K562 (cell line): ENCODE measurements around the gene CNRIP1. TPM values are rescaled to one million over a fixed set of nuclear protein-coding genes. Genes with fewer than 3 reads are reported as not detected.

Source experiments
- ATAC-seq: fragments of 200-7000 bp; cut with Tn5 transposase; 3 replicates; pipeline ENCODE4 v1.9.1; 2020; ENCODE audit warnings: moderate library complexity
- BruUV-seq: library from RNA; stranded (reverse); fragments of 400-500 nt; replicated peaks from 2 replicates; lab custom pipeline; 2021; lab: Mats Ljungman, UMichigan
- CTCF ChIA-PET: fragments of 300-600 bp; formaldehyde crosslinking; extraction: SDS; loops from one replicate; lab custom pipeline; 2021; ENCODE audit warnings: low intra/inter-chr PET ratio; lab: Yijun Ruan, JAX
- POLR2A ChIA-PET: fragments of 300-600, 350-650 bp; sonication (Branson Sonifier 250); formaldehyde crosslinking; extraction: SDS; loops from one replicate; lab custom pipeline; 2021; ENCODE audit warnings: antibody characterized with exemption, inconsistent platforms; lab: Yijun Ruan, JAX
- DNase-seq, 4 experiments: peaks; one replicate each; pipeline versions ENCODE4 v3.0.0 to v3.0.0-alpha.2; 2011 to 2018; ENCODE audit warnings: low spot score in 3 of 4, mixed read lengths in 3 of 4; ENCODE audit errors: extremely low read depth in 1 of 4
- FAIRE-seq: peaks from 2 replicates; lab custom pipeline; 2011; peaks lifted over from hg19 to GRCh38; lab: Jason Lieb, UNC
- H2AFZ ChIP-seq: 2 replicates; pipeline ENCODE4 v1.6.0; 2011; ENCODE audit warnings: low read depth, low read length, control low read depth, inconsistent platforms
- H3K27ac ChIP-seq: fragments of 200-600 bp; 3 replicates; pipeline ENCODE4 v1.8.0; 2011; ENCODE audit warnings: low read depth, mild to moderate bottlenecking, control low read depth, inconsistent platforms, low read length, moderate library complexity, mixed read lengths; ENCODE audit errors: extremely low read depth
- H3K27me3 ChIP-seq, 2 experiments: fragments of 300-600 bp in 1 of 2; 2 replicates in 1 of 2; 3 replicates in 1 of 2; pipeline versions ENCODE4 v1.6.0 to v1.8.0; 2011; ENCODE audit warnings: inconsistent platforms in 2 of 2, low read length in 2 of 2, mild to moderate bottlenecking in 1 of 2, mixed read lengths in 1 of 2, moderate library complexity in 1 of 2; ENCODE audit not compliant: control insufficient read depth in 2 of 2, insufficient read depth in 2 of 2
- H3K36me3 ChIP-seq: fragments of 300-600 bp; 3 replicates; pipeline ENCODE4 v1.8.0; 2011; ENCODE audit warnings: mild to moderate bottlenecking, low read length, inconsistent platforms; ENCODE audit not compliant: control insufficient read depth, insufficient read depth
- H3K4me1 ChIP-seq, 2 experiments: fragments of 200-600 bp in 1 of 2; replicated peaks in 1 of 2; 2 replicates in 1 of 2; 3 replicates in 1 of 2; pipeline versions ENCODE4 v1.5.1 to v1.8.0; 2011; ENCODE audit warnings: inconsistent platforms in 2 of 2, low read length in 2 of 2, mild to moderate bottlenecking in 1 of 2, mixed read lengths in 1 of 2, moderate library complexity in 1 of 2; ENCODE audit not compliant: control insufficient read depth in 2 of 2, insufficient read depth in 2 of 2
- H3K4me2 ChIP-seq: 2 replicates; pipeline ENCODE4 v1.6.1; 2011; ENCODE audit warnings: low read length, control low read depth, inconsistent platforms, mixed read lengths; ENCODE audit not compliant: insufficient read depth
- H3K4me3 ChIP-seq: fragments of 200-600 bp; sonication (generic), shearing (Covaris generic); 2 replicates; pipeline ENCODE4 v1.5.1; 2016; ENCODE audit warnings: control low read depth, inconsistent platforms
- H3K79me2 ChIP-seq: fragments of 200-600 bp; 3 replicates; pipeline ENCODE4 v1.8.0; 2011; ENCODE audit warnings: low read length, inconsistent platforms; ENCODE audit not compliant: control insufficient read depth, insufficient read depth
- H3K9ac ChIP-seq, 2 experiments: 2 replicates each; pipeline versions ENCODE4 v1.6.0 to v1.6.1; 2011; ENCODE audit warnings: low read depth in 2 of 2, low read length in 2 of 2, control low read depth in 1 of 2, inconsistent platforms in 1 of 2, mild to moderate bottlenecking in 1 of 2, mixed read lengths in 1 of 2; ENCODE audit not compliant: insufficient read depth in 1 of 2
- H3K9me1 ChIP-seq: one replicate; pipeline ENCODE4 v1.6.0; 2011; ENCODE audit warnings: inconsistent platforms, mild to moderate bottlenecking, low read length, moderate library complexity; ENCODE audit not compliant: control insufficient read depth, insufficient read depth
- H3K9me3 ChIP-seq: replicated peaks from 2 replicates; pipeline ENCODE4 v1.5.1; 2011; ENCODE audit warnings: low read depth, low read length, inconsistent platforms; ENCODE audit not compliant: control insufficient read depth, insufficient read depth
- H4K20me1 ChIP-seq: replicated peaks from 2 replicates; pipeline ENCODE4 v1.6.1; 2011; ENCODE audit warnings: low read length, inconsistent platforms, mixed read lengths; ENCODE audit not compliant: control insufficient read depth, insufficient read depth
- HDAC2 ChIP-seq: fragments of 450-650 bp; IDR thresholded peaks from 2 replicates; pipeline ENCODE4 v1.6.1; 2016; ENCODE audit warnings: mild to moderate bottlenecking
- MEF2A ChIP-seq: IDR thresholded peaks from 2 replicates; pipeline ENCODE4 v1.6.1; 2011; ENCODE audit warnings: low read depth, mild to moderate bottlenecking, low read length, moderate library complexity; ENCODE audit not compliant: control insufficient read depth
- PRPF4 ChIP-seq: fragments of 200-400 bp; formaldehyde crosslinking; IDR thresholded peaks from one replicate; pipeline ENCODE4 v1.6.1; 2017; ENCODE audit warnings: low read length, low read depth, mild to moderate bottlenecking; ENCODE audit not compliant: insufficient read depth, poor library complexity, severe bottlenecking
- RBBP5 ChIP-seq: fragments of 200-600 bp; sonication (generic); IDR thresholded peaks from 2 replicates; pipeline ENCODE4 v1.6.1; 2012; ENCODE audit warnings: borderline replicate concordance, mild to moderate bottlenecking, low read length, control low read depth, inconsistent platforms; ENCODE audit not compliant: insufficient read depth, poor library complexity, severe bottlenecking
- RBM22 ChIP-seq: fragments of 200-400 bp; formaldehyde crosslinking; IDR thresholded peaks from 2 replicates; pipeline ENCODE4 v1.6.1; 2018; ENCODE audit warnings: low read length, low read depth; ENCODE audit not compliant: poor library complexity, severe bottlenecking
- RCOR1 ChIP-seq, 2 experiments: IDR thresholded peaks; 2 replicates each; pipeline ENCODE4 v1.6.1; 2012; ENCODE audit warnings: low read depth in 2 of 2, low read length in 2 of 2, borderline replicate concordance in 1 of 2, improper control_type of control experiment in 1 of 2
- SAP30 ChIP-seq: fragments of 200-600 bp; sonication (generic); IDR thresholded peaks from 2 replicates; pipeline ENCODE4 v1.6.1; 2012; ENCODE audit warnings: borderline replicate concordance, low read depth, mild to moderate bottlenecking, moderate library complexity, low read length, control low read depth, inconsistent platforms; ENCODE audit not compliant: insufficient read depth, poor library complexity, severe bottlenecking
- ZFP30 ChIP-seq: fragments of 250-450 bp; sonication (Bioruptor Pico); IDR thresholded peaks from 2 replicates; pipeline ENCODE4 v1.8.0; 2022; ENCODE audit warnings: moderate library complexity, mild to moderate bottlenecking, inconsistent platforms, borderline replicate concordance
- WGBS: fragments of 100-300 bp; shearing (Covaris generic); methylation state at CpG from one replicate; pipeline ENCODE4 v1.1.6; 2016; ENCODE audit warnings: low coverage, mixed read lengths; ENCODE audit not compliant: insufficient coverage; ENCODE audit errors: missing lambda C conversion rate; 5-methylcytosine and 5-hydroxymethylcytosine counted together
- in situ Hi-C: fragments of 300-500 bp; cut with MboI; formaldehyde crosslinking; loops from 4 replicates; pipeline ENCODE4 v1.15.0; 2018; ENCODE audit warnings: inconsistent platforms, mixed read lengths
- intact Hi-C: fragments of 100-400 bp; cut with micrococcal nuclease; formaldehyde crosslinking; loops from 2 replicates; pipeline ENCODE4 v1.14.2; 2022
- polyA plus RNA-seq, 8 experiments: library from polyadenylated mRNA; depleted of rRNA in 4 of 8; stranded (reverse) in 5 of 8; unstranded in 3 of 8; fragments of >200 nt; fragmentation: Nextera tagmentation in 2 of 8; fragmentation: Illumina TruSeq in 1 of 8; extraction: Ambion mirVana in 2 of 8; extraction: Trizol in 1 of 8; gene quantifications; 2 replicates each; pipeline versions ENCODE4 v1.2.1 to v1.2.3, GENCODE V29; 2011 to 2014; ENCODE audit warnings: inconsistent platforms in 1 of 8, missing spikeins in 1 of 8
- total RNA-seq, 7 experiments: library from RNA; depleted of rRNA in 6 of 7; stranded (reverse); fragments of >200 nt in 6 of 7; fragmentation: Illumina TruSeq in 2 of 7; extraction: Trizol in 2 of 7; gene quantifications; 2 replicates each; pipeline versions ENCODE4 v1.2.1 to v1.2.3, GENCODE V29; 2011 to 2021; ENCODE audit warnings: low replicate concordance in 1 of 7
- TF ChIP-seq, protein P1 (sequence below): sonication (generic); formaldehyde crosslinking; IDR thresholded peaks from 2 replicates; pipeline ENCODE4 v1.8.0; 2022; ENCODE audit warnings: missing genetic modification reagents, mild to moderate bottlenecking, moderate library complexity, borderline replicate concordance
- TF ChIP-seq, protein P2 (sequence below): fragments of 450-650 bp; IDR thresholded peaks from 2 replicates; pipeline ENCODE4 v1.7.1; 2018; ENCODE audit warnings: mild to moderate bottlenecking, low read depth; ENCODE audit not compliant: partially characterized antibody

CNRIP1 gene
- total and polyA plus RNA-seq, 9 of the 15 experiments (the other 6 are each of a cell fraction or from before 2014, with no cell fraction given) = 0.59 to 2.1 (median 1.5) TPM

DNA sequence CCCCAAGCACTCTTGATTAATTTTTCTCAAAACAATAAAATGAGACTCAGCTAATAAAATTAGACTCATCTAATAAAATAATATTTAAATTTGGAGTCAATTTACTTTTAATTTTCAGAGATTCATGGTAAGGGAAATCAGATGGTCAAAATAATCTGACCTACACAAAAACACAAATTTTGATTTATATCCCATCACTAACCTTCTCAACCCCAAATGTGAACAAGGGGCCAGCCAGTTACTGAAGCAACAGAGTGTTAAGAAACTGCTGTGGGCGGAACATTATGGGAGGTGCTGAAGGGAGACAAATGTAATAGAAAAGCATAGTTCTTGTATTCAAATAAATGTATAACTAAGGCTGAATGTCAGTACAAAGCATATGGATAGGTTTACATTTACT is 39.0 kb downstream of the CNRIP1 start:
- Histone ChIP-seq H3K4me2 (no peak overlapping the region), H3K9me1 (no peaks in the 10 kb centered on the region), H3K27ac (no peak overlapping the region), H3K4me3 (no peak overlapping the region), H3K36me3 (no peaks in the 10 kb centered on the region), H3K9me3 (no peaks in the 10 kb centered on the region), H2AFZ (no peak overlapping the region), H3K4me1 (peaks cover 2 to 11% of the 10 kb centered on the region in 2 experiments; a peak in 3 of 5 replicates), H3K27me3 (no peaks in the 10 kb centered on the region), H3K9ac (no peak overlapping the region), H3K79me2 (no peaks in the 10 kb centered on the region), H4K20me1 (no peaks in the 10 kb centered on the region)
- intact Hi-C loops (loop anchor here (5.0 kb wide), 1 partner anchor 83 kb away; no protein-coding TSS in a partner anchor), in situ Hi-C loops (no loop called here)
- ATAC-seq = no peak
- WGBS = 76% methylated on average over 1 of the region's 1 CpG
- POLR2A ChIA-PET = no interaction called here
- no peak for DNase-seq
- FAIRE-seq = peak; percentile 6
- BruUV-seq = no TSS peak
- CTCF ChIA-PET = no interaction called here
- TF ChIP-seq RBBP5 (no peak), RBM22 (no peak), SAP30 (no peak), ZFP30 (CRISPR knock-in tag) (no peak), RCOR1 (IDR thresholded peaks at IDR 0.05; ENCODE audit: borderline replicate concordance in 1 of 2, low read depth in 2 of 2, low read length in 2 of 2) (no peak), MEF2A (no peak), PRPF4 (no peak), HDAC2 (no peak)
- TF ChIP-seq, protein P1, sequence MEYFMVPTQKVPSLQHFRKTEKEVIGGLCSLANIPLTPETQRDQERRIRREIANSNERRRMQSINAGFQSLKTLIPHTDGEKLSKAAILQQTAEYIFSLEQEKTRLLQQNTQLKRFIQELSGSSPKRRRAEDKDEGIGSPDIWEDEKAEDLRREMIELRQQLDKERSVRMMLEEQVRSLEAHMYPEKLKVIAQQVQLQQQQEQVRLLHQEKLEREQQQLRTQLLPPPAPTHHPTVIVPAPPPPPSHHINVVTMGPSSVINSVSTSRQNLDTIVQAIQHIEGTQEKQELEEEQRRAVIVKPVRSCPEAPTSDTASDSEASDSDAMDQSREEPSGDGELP (CRISPR knock-in tag) = no peak
- TF ChIP-seq, protein P2, sequence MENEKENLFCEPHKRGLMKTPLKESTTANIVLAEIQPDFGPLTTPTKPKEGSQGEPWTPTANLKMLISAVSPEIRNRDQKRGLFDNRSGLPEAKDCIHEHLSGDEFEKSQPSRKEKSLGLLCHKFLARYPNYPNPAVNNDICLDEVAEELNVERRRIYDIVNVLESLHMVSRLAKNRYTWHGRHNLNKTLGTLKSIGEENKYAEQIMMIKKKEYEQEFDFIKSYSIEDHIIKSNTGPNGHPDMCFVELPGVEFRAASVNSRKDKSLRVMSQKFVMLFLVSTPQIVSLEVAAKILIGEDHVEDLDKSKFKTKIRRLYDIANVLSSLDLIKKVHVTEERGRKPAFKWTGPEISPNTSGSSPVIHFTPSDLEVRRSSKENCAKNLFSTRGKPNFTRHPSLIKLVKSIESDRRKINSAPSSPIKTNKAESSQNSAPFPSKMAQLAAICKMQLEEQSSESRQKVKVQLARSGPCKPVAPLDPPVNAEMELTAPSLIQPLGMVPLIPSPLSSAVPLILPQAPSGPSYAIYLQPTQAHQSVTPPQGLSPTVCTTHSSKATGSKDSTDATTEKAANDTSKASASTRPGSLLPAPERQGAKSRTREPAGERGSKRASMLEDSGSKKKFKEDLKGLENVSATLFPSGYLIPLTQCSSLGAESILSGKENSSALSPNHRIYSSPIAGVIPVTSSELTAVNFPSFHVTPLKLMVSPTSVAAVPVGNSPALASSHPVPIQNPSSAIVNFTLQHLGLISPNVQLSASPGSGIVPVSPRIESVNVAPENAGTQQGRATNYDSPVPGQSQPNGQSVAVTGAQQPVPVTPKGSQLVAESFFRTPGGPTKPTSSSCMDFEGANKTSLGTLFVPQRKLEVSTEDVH = no peak
